Smooth muscle cell of the brain vasculature (primary cell): ENCODE results near the gene AMIGO3.
A peak's percentile ranks its signal among the peaks of the same experiment; 100 is the strongest.

Experiments
- DNase-seq: peaks from one replicate; pipeline ENCODE4 v3.0.0-alpha.2; 2012; ENCODE audit warnings: low read depth, low spot score

Gene AMIGO3

GRCh38 chr3:49724586-49724985 lies 5.1 kb upstream of the AMIGO3 start:
- no peak for DNase-seq

GRCh38 chr3:49723628-49724551 lies 4.4 kb upstream of the AMIGO3 start, which contains the start of gene GMPPB:
GMPPB (minus strand) TSS chr3:49723951; CDS start chr3:49723726, 225 bp downstream.
- DNase-seq: peak; percentile 89

- DNase-seq: no peak
Observed at GRCh38 chr3:49723296-49723627, 3.8 kb upstream of the AMIGO3 start.

GRCh38 chr3:49722896-49723295 lies 3.4 kb upstream of the AMIGO3 start:
- DNase-seq: no peak

- DNase-seq: no peak
Observed at GRCh38 chr3:49721896-49722781, 2.7 kb upstream of the AMIGO3 start.

GRCh38 chr3:49721596-49721895 lies 2.1 kb upstream of the AMIGO3 start:
- DNase-seq: no peak

GRCh38 chr3:49720855-49721595 lies 1.5 kb upstream of the AMIGO3 start:
- no peak for DNase-seq

- DNase-seq: no peak
Observed at GRCh38 chr3:49718858-49719213, 648 bp downstream of the AMIGO3 start.

- no peak for DNase-seq
Observed at GRCh38 chr3:49717959-49718857, 1.3 kb downstream of the AMIGO3 start.

- no peak for DNase-seq
Observed at GRCh38 chr3:49717211-49717958, 2.1 kb downstream of the AMIGO3 start.

GRCh38 chr3:49716691-49717210 lies 2.7 kb downstream of the AMIGO3 start:
- DNase-seq: no peak

GRCh38 chr3:49716169-49716568 lies 3.3 kb downstream of the AMIGO3 start:
- no peak for DNase-seq

- no peak for DNase-seq
Observed at GRCh38 chr3:49715611-49716121, 3.8 kb downstream of the AMIGO3 start.

GRCh38 chr3:49714728-49715550 lies 4.5 kb downstream of the AMIGO3 start:
- DNase-seq: no peak

- no peak for DNase-seq
Observed at GRCh38 chr3:49713336-49714105, 6.0 kb downstream of the AMIGO3 start.

- no peak for DNase-seq
Observed at GRCh38 chr3:49712631-49713317, 6.7 kb downstream of the AMIGO3 start.

GRCh38 chr3:49712166-49712565 lies 7.3 kb downstream of the AMIGO3 start:
- DNase-seq: no peak

- DNase-seq: no peak
Observed at GRCh38 chr3:49711489-49711888, 8.0 kb downstream of the AMIGO3 start.
